Thoracic aorta (tissue), 2 donors: Measurements from ENCODE around the gene PDCL3. TPM values are rescaled to one million over a fixed set of nuclear protein-coding genes. Genes with fewer than 3 reads are reported as not detected.

ENCODE experiments used
- ATAC-seq: fragments of 150-250 bp; one replicate; pipeline ENCODE4 v1.8.0; 2017; ENCODE audit warnings: low read depth; ENCODE audit not compliant: insufficient number of reproducible peaks, low FRiP score
- DNase-seq: peaks from one replicate; pipeline ENCODE4 v3.0.0-alpha.2; 2020; ENCODE audit warnings: low spot score
- H3K27ac ChIP-seq, 2 donors: fragments of 200-600 bp; sonication (generic); 1 replicate in 1 of 2; 2 replicates in 1 of 2; pipeline ENCODE4 v1.5.1; 2016; ENCODE audit warnings: mild to moderate bottlenecking in 2 of 2, moderate library complexity in 2 of 2
- H3K27me3 ChIP-seq: fragments of 200-600 bp; sonication (generic); replicated peaks from 2 replicates; pipeline ENCODE4 v1.6.0; 2016; ENCODE audit warnings: mild to moderate bottlenecking; ENCODE audit not compliant: insufficient read depth
- H3K36me3 ChIP-seq: fragments of 200-600 bp; sonication (generic); one replicate; pipeline ENCODE4 v1.5.1; 2016
- H3K4me1 ChIP-seq, 2 donors: fragments of 200-600 bp; sonication (generic); 1 replicate in 1 of 2; 2 replicates in 1 of 2; pipeline versions ENCODE4 v1.5.1 to v1.6.0; 2016; ENCODE audit warnings: low read depth in 2 of 2, mild to moderate bottlenecking in 1 of 2; ENCODE audit not compliant: control insufficient read depth in 1 of 2
- H3K4me3 ChIP-seq: fragments of 200-600 bp; sonication (generic); 2 replicates; pipeline ENCODE4 v1.5.1; 2016; ENCODE audit warnings: mild to moderate bottlenecking
- H3K9me3 ChIP-seq: fragments of 200-600 bp; sonication (generic); 2 replicates; pipeline ENCODE4 v1.5.1; 2016
- CTCF ChIP-seq: fragments of 200-600 bp; sonication (generic); IDR thresholded peaks from one replicate; pipeline ENCODE4 v1.5.1; 2019; ENCODE audit warnings: antibody characterized with exemption
- total RNA-seq, 2 donors: library from RNA; depleted of rRNA; stranded (reverse); fragments of >200 nt; gene quantifications; one replicate each; pipeline versions ENCODE4 v1.1.0 to v1.2.3, GENCODE V29; 2016

PDCL3 gene
- total RNA-seq, 2 donors from 2014 or later: 7.5 to 13.4 TPM

GRCh38 chr2:100529900-100530299 is 32.9 kb upstream of the PDCL3 start:
- no peaks in the 10 kb centered on the region for H3K4me1 ChIP-seq
- no peak overlapping the region for H3K27ac ChIP-seq
- H3K4me3 ChIP-seq: no peak overlapping the region
- H3K9me3 ChIP-seq: no peaks in the 10 kb centered on the region
- TF ChIP-seq CTCF: no peak
- ATAC-seq: no peak
- H3K27me3 ChIP-seq: no peaks in the 10 kb centered on the region
- DNase-seq: no peak
- H3K36me3 ChIP-seq: no peaks in the 10 kb centered on the region

- ATAC-seq (no peak), DNase-seq (no peak)
- Histone ChIP-seq H3K9me3 (no peaks in the 10 kb centered on the region), H3K36me3 (no peaks in the 10 kb centered on the region), H3K27me3 (no peaks in the 10 kb centered on the region), H3K4me1 (no peaks in the 10 kb centered on the region), H3K27ac (no peak overlapping the region), H3K4me3 (no peak overlapping the region)
- no peak for TF ChIP-seq CTCF
Measured at GRCh38 chr2:100535855-100536254, 26.9 kb upstream of the PDCL3 start.

GRCh38 chr2:100537918-100538317 is 24.9 kb upstream of the PDCL3 start:
- Histone ChIP-seq H3K27ac (no peak overlapping the region), H3K36me3 (no peaks in the 10 kb centered on the region), H3K4me1 (no peaks in the 10 kb centered on the region), H3K27me3 (no peaks in the 10 kb centered on the region), H3K9me3 (no peaks in the 10 kb centered on the region), H3K4me3 (no peak overlapping the region)
- ATAC-seq (no peak), DNase-seq (no peak)
- TF ChIP-seq CTCF: no peak

- DNase-seq (no peak), ATAC-seq (no peak)
- Histone ChIP-seq H3K4me3 (no peak overlapping the region), H3K4me1 (no peaks in the 10 kb centered on the region), H3K9me3 (no peaks in the 10 kb centered on the region), H3K27ac (no peak overlapping the region), H3K36me3 (no peaks in the 10 kb centered on the region), H3K27me3 (no peaks in the 10 kb centered on the region)
- TF ChIP-seq CTCF: no peak
Measured at GRCh38 chr2:100539221-100539620, 23.6 kb upstream of the PDCL3 start.

- no peak overlapping the region for H3K4me3 ChIP-seq
- no peak overlapping the region for H3K27ac ChIP-seq
- DNase-seq (no peak), ATAC-seq (no peak)
- H3K9me3 ChIP-seq: no peaks in the 10 kb centered on the region
- no peaks in the 10 kb centered on the region for H3K4me1 ChIP-seq
- TF ChIP-seq CTCF: no peak
- H3K27me3 ChIP-seq: no peaks in the 10 kb centered on the region
- no peaks in the 10 kb centered on the region for H3K36me3 ChIP-seq
Measured at GRCh38 chr2:100541404-100541803, 21.4 kb upstream of the PDCL3 start.
